COLO829 (cell line): ENCODE results near the gene SLC6A3.
"Not testable (repeated sequence)": the region's sequence is repeated elsewhere in the genome, so short reads cannot be mapped to it uniquely, and the experiment has no call there.

Source experiments
- DNase-seq: peaks from one replicate; pipeline ENCODE4 v3.0.0; 2012; ENCODE audit warnings: low spot score

Gene SLC6A3

GRCh38 chr5:1367149-1367548 is 78.1 kb downstream of the SLC6A3 start:
- no peak for DNase-seq

- DNase-seq: no peak
Observed at GRCh38 chr5:1366514-1366913, 78.7 kb downstream of the SLC6A3 start.

GRCh38 chr5:1364211-1364610 is 81.0 kb downstream of the SLC6A3 start:
- DNase-seq: no peak

GRCh38 chr5:1363581-1363980 is 81.7 kb downstream of the SLC6A3 start:
- DNase-seq: no peak

GRCh38 chr5:1363160-1363559 is 82.1 kb downstream of the SLC6A3 start:
- no peak for DNase-seq

- DNase-seq: no peak
Observed at GRCh38 chr5:1362242-1363015, 82.8 kb downstream of the SLC6A3 start.

GRCh38 chr5:1360861-1361260 is 84.4 kb downstream of the SLC6A3 start:
- DNase-seq: no peak

GRCh38 chr5:1360367-1360766 is 84.9 kb downstream of the SLC6A3 start:
- DNase-seq: not testable (repeated sequence)

- no peak for DNase-seq
Observed at GRCh38 chr5:1359713-1360112, 85.5 kb downstream of the SLC6A3 start.

- no peak for DNase-seq
Observed at GRCh38 chr5:1359031-1359645, 86.1 kb downstream of the SLC6A3 start.

- DNase-seq: no peak
Observed at GRCh38 chr5:1358726-1359025, 86.6 kb downstream of the SLC6A3 start.

- DNase-seq: no peak
Observed at GRCh38 chr5:1357946-1358725, 87.1 kb downstream of the SLC6A3 start.

- DNase-seq: no peak
Observed at GRCh38 chr5:1356873-1357787, 88.1 kb downstream of the SLC6A3 start.

GRCh38 chr5:1354576-1354975 is 90.7 kb downstream of the SLC6A3 start:
- no peak for DNase-seq

GRCh38 chr5:1352231-1353219 is 92.7 kb downstream of the SLC6A3 start:
- DNase-seq: no peak

- DNase-seq: no peak
Observed at GRCh38 chr5:1351156-1351555, 94.1 kb downstream of the SLC6A3 start.

GRCh38 chr5:1349246-1349645 is 96.0 kb downstream of the SLC6A3 start:
- no peak for DNase-seq

- DNase-seq: no peak
Observed at GRCh38 chr5:1348986-1349245, 96.3 kb downstream of the SLC6A3 start.

GRCh38 chr5:1347571-1347970 is 97.7 kb downstream of the SLC6A3 start:
- no peak for DNase-seq

GRCh38 chr5:1346627-1347440 is 98.4 kb downstream of the SLC6A3 start:
- DNase-seq: no peak
